Subcutaneous abdominal adipose tissue (tissue), 5 donors: Measurements from ENCODE around the gene HES1.
"Not testable (repeated sequence)": the region's sequence is repeated elsewhere in the genome, so short reads cannot be mapped to it uniquely, and the experiment has no call there.

Experiments
- H3K27ac ChIP-seq: one replicate; pipeline ENCODE4 v1.7.0; 2013; ENCODE audit warnings: low read depth, mild to moderate bottlenecking, inconsistent platforms, low read length, moderate library complexity
- H3K27me3 ChIP-seq, 5 donors: one replicate each; pipeline ENCODE4 v1.7.0; 2013; ENCODE audit warnings: low read length in 5 of 5, inconsistent platforms in 1 of 5; ENCODE audit not compliant: control insufficient read depth in 5 of 5, insufficient read depth in 4 of 5
- H3K36me3 ChIP-seq, 5 donors: one replicate each; pipeline ENCODE4 v1.7.0; 2013; ENCODE audit warnings: low read length in 5 of 5; ENCODE audit not compliant: control insufficient read depth in 5 of 5, insufficient read depth in 5 of 5
- H3K4me1 ChIP-seq, 5 donors: one replicate each; pipeline ENCODE4 v1.7.0; 2013; ENCODE audit warnings: low read length in 5 of 5, mild to moderate bottlenecking in 3 of 5, moderate library complexity in 1 of 5; ENCODE audit not compliant: control insufficient read depth in 5 of 5, insufficient read depth in 5 of 5
- H3K4me3 ChIP-seq, 5 donors: one replicate each; pipeline ENCODE4 v1.7.0; 2013; ENCODE audit warnings: low read length in 5 of 5, low read depth in 1 of 5
- H3K9ac ChIP-seq, 5 donors: one replicate each; pipeline ENCODE4 v1.7.0; 2013; ENCODE audit warnings: low read length in 5 of 5, mild to moderate bottlenecking in 4 of 5, moderate library complexity in 3 of 5
- H3K9me3 ChIP-seq, 5 donors: one replicate each; pipeline ENCODE4 v1.7.0; 2013; ENCODE audit warnings: low read length in 5 of 5; ENCODE audit not compliant: control insufficient read depth in 5 of 5
- donor health status: healthy.
- donor health status: healthy.
- donor health status: healthy.
- donor health status: healthy.
- donor health status: healthy.

HES1 gene

GRCh38 chr3:194150252-194150934 lies 14.4 kb downstream of the HES1 start:
- no peak overlapping the region for H3K4me3 ChIP-seq
- H3K27me3 ChIP-seq = peaks cover 0 to 2% (median 0%) of the 10 kb centered on the region in 5 donors
- no peak overlapping the region for H3K9ac ChIP-seq
- H3K27ac ChIP-seq = no peak overlapping the region
- no peaks in the 10 kb centered on the region for H3K36me3 ChIP-seq
- no peaks in the 10 kb centered on the region for H3K4me1 ChIP-seq
- peaks cover 0 to 12% (median 6%) of the 10 kb centered on the region in 5 donors for H3K9me3 ChIP-seq

- H3K4me1 ChIP-seq, H3K9ac ChIP-seq, H3K36me3 ChIP-seq, H3K27ac ChIP-seq, H3K4me3 ChIP-seq, H3K27me3 ChIP-seq: not testable (repeated sequence)
- H3K9me3 ChIP-seq = peaks cover 0 to 12% (median 6%) of the 10 kb centered on the region in 5 donors
These were observed 15.0 kb downstream of the HES1 start for GRCh38 chr3:194150935-194151302.

GRCh38 chr3:194154346-194154745 lies 18.4 kb downstream of the HES1 start:
- Histone ChIP-seq H3K9ac (no peak overlapping the region), H3K36me3 (no peaks in the 10 kb centered on the region), H3K27me3 (peaks cover 0 to 2% (median 0%) of the 10 kb centered on the region in 5 donors), H3K27ac (no peak overlapping the region), H3K4me1 (no peaks in the 10 kb centered on the region), H3K9me3 (peaks cover 0 to 12% (median 6%) of the 10 kb centered on the region in 5 donors), H3K4me3 (no peak overlapping the region)

GRCh38 chr3:194156095-194156494 lies 20.1 kb downstream of the HES1 start:
- no peak overlapping the region for H3K9ac ChIP-seq
- H3K27ac ChIP-seq = no peak overlapping the region
- no peaks in the 10 kb centered on the region for H3K4me1 ChIP-seq
- H3K4me3 ChIP-seq = no peak overlapping the region
- H3K27me3 ChIP-seq = peaks cover 0 to 5% (median 0%) of the 10 kb centered on the region in 5 donors
- H3K9me3 ChIP-seq = peaks cover 0 to 12% (median 6%) of the 10 kb centered on the region in 5 donors
- no peaks in the 10 kb centered on the region for H3K36me3 ChIP-seq

GRCh38 chr3:194158942-194159439 lies 23.0 kb downstream of the HES1 start:
- Histone ChIP-seq H3K27me3 (peaks cover 0 to 5% (median 0%) of the 10 kb centered on the region in 5 donors), H3K9me3 (peaks cover 0 to 9% (median 6%) of the 10 kb centered on the region in 5 donors), H3K4me3 (no peak overlapping the region), H3K27ac (no peak overlapping the region), H3K36me3 (no peaks in the 10 kb centered on the region), H3K4me1 (no peaks in the 10 kb centered on the region), H3K9ac (no peak overlapping the region)

- no peak overlapping the region for H3K9ac ChIP-seq
- peaks cover 0 to 5% (median 0%) of the 10 kb centered on the region in 5 donors for H3K27me3 ChIP-seq
- H3K4me1 ChIP-seq = no peaks in the 10 kb centered on the region
- no peak overlapping the region for H3K27ac ChIP-seq
- H3K36me3 ChIP-seq = no peaks in the 10 kb centered on the region
- no peaks in the 10 kb centered on the region for H3K9me3 ChIP-seq
- H3K4me3 ChIP-seq = no peak overlapping the region
These were observed 24.2 kb downstream of the HES1 start for GRCh38 chr3:194160158-194160557.

- Histone ChIP-seq H3K4me1 (peaks cover 0 to 1% (median 0%) of the 10 kb centered on the region in 5 donors), H3K9ac (no peak overlapping the region), H3K4me3 (no peak overlapping the region), H3K36me3 (no peaks in the 10 kb centered on the region), H3K27me3 (peaks cover 0 to 5% (median 0%) of the 10 kb centered on the region in 5 donors), H3K9me3 (no peaks in the 10 kb centered on the region), H3K27ac (no peak overlapping the region)
These were observed 25.4 kb downstream of the HES1 start for GRCh38 chr3:194161131-194162045.

- no peaks in the 10 kb centered on the region for H3K9me3 ChIP-seq
- peaks cover 0 to 9% (median 5%) of the 10 kb centered on the region in 5 donors for H3K4me1 ChIP-seq
- H3K27me3 ChIP-seq = peaks cover 0 to 5% (median 0%) of the 10 kb centered on the region in 5 donors
- no peak overlapping the region for H3K9ac ChIP-seq
- H3K4me3 ChIP-seq = no peak overlapping the region
- H3K36me3 ChIP-seq = no peaks in the 10 kb centered on the region
- no peak overlapping the region for H3K27ac ChIP-seq
These were observed 26.2 kb downstream of the HES1 start for GRCh38 chr3:194162070-194162678.

- H3K27ac ChIP-seq = no peak overlapping the region
- no peak overlapping the region for H3K4me3 ChIP-seq
- H3K9ac ChIP-seq = no peak overlapping the region
- H3K9me3 ChIP-seq = no peaks in the 10 kb centered on the region
- H3K27me3 ChIP-seq = peaks cover 0 to 5% (median 0%) of the 10 kb centered on the region in 5 donors
- H3K36me3 ChIP-seq = no peaks in the 10 kb centered on the region
- peaks cover 0 to 12% (median 6%) of the 10 kb centered on the region in 5 donors for H3K4me1 ChIP-seq
These were observed 27.1 kb downstream of the HES1 start for GRCh38 chr3:194162817-194163584.
